Measurements from ENCODE around the gene TP53TG5. TPM values are rescaled to one million over a fixed set of nuclear protein-coding genes. Genes with fewer than 3 reads are reported as not detected.

Gene TP53TG5
- total RNA-seq, 1 experiment from 2014 or later = not detected

Small RNA genes within 50 kb of the gene (microRNA-seq; reads per million reads assigned to microRNA genes)
- gene MIR6812 (ENCODE audit: unreplicated experiment) = not detected

Other genes with a start within 250 kb of the TP53TG5 start
- gene PI3, start 203.4 kb downstream of the TP53TG5 start, total RNA-seq (2014; rRNA removed) = 175 and 188 TPM in 2 replicates
- gene SEMG1, start 171.3 kb downstream of the TP53TG5 start, total RNA-seq (2014; rRNA removed) = not detected in 2 replicates
- not detected in 2 replicates for gene SEMG2, start 157.0 kb downstream of the TP53TG5 start, total RNA-seq (2014; rRNA removed)
- 186 and 207 TPM in 2 replicates for gene SLPI, start 123.8 kb downstream of the TP53TG5 start, total RNA-seq (2014; rRNA removed)
- not detected in 2 replicates for gene RBPJL, start 71.5 kb downstream of the TP53TG5 start, total RNA-seq (2014; rRNA removed)
- 0.33 TPM in 1 of 2 replicates, not detected in the other for gene MATN4, start 70.0 kb downstream of the TP53TG5 start, total RNA-seq (2014; rRNA removed)
- gene SDC4, start 29.9 kb downstream of the TP53TG5 start, total RNA-seq (2014; rRNA removed) = 134 and 167 TPM in 2 replicates
- gene SYS1, start 15.2 kb downstream of the TP53TG5 start, total RNA-seq (2014; rRNA removed) = 32.5 and 45.2 TPM in 2 replicates
- 7.7 and 8.5 TPM in 2 replicates for gene DBNDD2, start 30.0 kb upstream of the TP53TG5 start, total RNA-seq (2014; rRNA removed)
- gene PIGT, start 37.8 kb upstream of the TP53TG5 start, total RNA-seq (2014; rRNA removed) = 101 and 129 TPM in 2 replicates
- gene WFDC2, start 91.4 kb upstream of the TP53TG5 start, total RNA-seq (2014; rRNA removed) = not detected in 2 replicates
- gene SPINT3, start 137.3 kb upstream of the TP53TG5 start, total RNA-seq (2014; rRNA removed) = not detected in 2 replicates
- gene WFDC6, start 161.2 kb upstream of the TP53TG5 start, total RNA-seq (2014; rRNA removed) = not detected in 2 replicates
- not detected in 2 replicates for gene EPPIN, start 169.1 kb upstream of the TP53TG5 start, total RNA-seq (2014; rRNA removed)
- gene WFDC8, start 201.0 kb upstream of the TP53TG5 start, total RNA-seq (2014; rRNA removed) = not detected in 2 replicates